H9 (cell line): ENCODE results near the gene CCNYL1. TPM values are rescaled to one million over a fixed set of nuclear protein-coding genes. Genes with fewer than 3 reads are reported as not detected.

ENCODE experiments used
- DNase-seq: peaks from one replicate; pipeline ENCODE4 v3.0.0-alpha.2; 2017
- H2AFZ ChIP-seq: one replicate; pipeline ENCODE4 v1.6.1; 2013; ENCODE audit warnings: mild to moderate bottlenecking, low read length, control low read depth, moderate library complexity
- H2AK5ac ChIP-seq: 2 replicates; pipeline ENCODE4 v1.6.1; 2013; ENCODE audit warnings: low read length, control low read depth, mixed read lengths; ENCODE audit not compliant: insufficient read length
- H2BK120ac ChIP-seq: one replicate; pipeline ENCODE4 v1.6.1; 2013; ENCODE audit warnings: low read depth, mild to moderate bottlenecking, low read length, control low read depth, inconsistent platforms; ENCODE audit not compliant: poor library complexity, severe bottlenecking
- H2BK12ac ChIP-seq: 2 replicates; pipeline ENCODE4 v1.6.1; 2013; ENCODE audit warnings: low read length, control low read depth, mixed read lengths, low read depth; ENCODE audit not compliant: insufficient read length
- H2BK15ac ChIP-seq: 2 replicates; pipeline ENCODE4 v1.6.1; 2013; ENCODE audit warnings: low read depth, low read length, control low read depth
- H2BK20ac ChIP-seq: one replicate; pipeline ENCODE4 v1.6.1; 2013; ENCODE audit warnings: low read depth, mild to moderate bottlenecking, low read length, control low read depth, inconsistent platforms; ENCODE audit not compliant: poor library complexity, severe bottlenecking
- H2BK5ac ChIP-seq: 2 replicates; pipeline ENCODE4 v1.6.1; 2013; ENCODE audit warnings: low read length, control low read depth, mixed read lengths; ENCODE audit not compliant: insufficient read length
- H3K14ac ChIP-seq: 2 replicates; pipeline ENCODE4 v1.6.1; 2013; ENCODE audit warnings: low read length, control low read depth; ENCODE audit not compliant: insufficient read depth
- H3K18ac ChIP-seq: 2 replicates; pipeline ENCODE4 v1.6.1; 2013; ENCODE audit warnings: low read depth, mild to moderate bottlenecking, mixed read lengths, low read length, control low read depth; ENCODE audit not compliant: insufficient read length
- H3K23ac ChIP-seq: 2 replicates; pipeline ENCODE4 v1.6.1; 2013; ENCODE audit warnings: low read length, control low read depth, mixed read lengths, low read depth; ENCODE audit not compliant: insufficient read length
- H3K23me2 ChIP-seq: 2 replicates; pipeline ENCODE4 v1.6.1; 2013; ENCODE audit warnings: low read depth, mild to moderate bottlenecking, mixed read lengths, low read length, control low read depth; ENCODE audit not compliant: insufficient read length, poor library complexity, severe bottlenecking
- H3K27ac ChIP-seq: 2 replicates; pipeline ENCODE4 v1.5.1; 2013; ENCODE audit warnings: low read length, control low read depth, mixed read lengths, low read depth; ENCODE audit not compliant: insufficient read length
- H3K27me3 ChIP-seq: 2 replicates; pipeline ENCODE4 v1.6.1; 2013; ENCODE audit warnings: low read length, control low read depth, inconsistent platforms; ENCODE audit not compliant: insufficient read depth
- H3K4ac ChIP-seq: 2 replicates; pipeline ENCODE4 v1.6.1; 2013; ENCODE audit warnings: low read depth, mild to moderate bottlenecking, control low read depth, inconsistent platforms, low read length, moderate library complexity
- H3K4me1 ChIP-seq: 2 replicates; pipeline ENCODE4 v1.6.1; 2013; ENCODE audit warnings: low read length, control low read depth, inconsistent platforms; ENCODE audit not compliant: insufficient read depth
- H3K4me2 ChIP-seq: 2 replicates; pipeline ENCODE4 v1.6.1; 2013; ENCODE audit warnings: low read length, control low read depth, mixed read lengths; ENCODE audit not compliant: insufficient read length, insufficient read depth
- H3K56ac ChIP-seq: 2 replicates; pipeline ENCODE4 v1.6.1; 2013; ENCODE audit warnings: low read depth, mild to moderate bottlenecking, mixed read lengths, low read length, control low read depth; ENCODE audit not compliant: insufficient read length
- H3K79me1 ChIP-seq: 2 replicates; pipeline ENCODE4 v1.6.1; 2013; ENCODE audit warnings: low read depth, mild to moderate bottlenecking, moderate library complexity, low read length, control low read depth, inconsistent platforms; ENCODE audit not compliant: insufficient read depth, poor library complexity, severe bottlenecking
- H3K79me2 ChIP-seq: 2 replicates; pipeline ENCODE4 v1.6.1; 2013; ENCODE audit warnings: low read length, control low read depth, inconsistent platforms; ENCODE audit not compliant: insufficient read depth
- H3K9ac ChIP-seq: 2 replicates; pipeline ENCODE4 v1.6.1; 2013; ENCODE audit warnings: low read length, control low read depth, mixed read lengths; ENCODE audit not compliant: insufficient read length; ENCODE audit errors: extremely low read depth
- H3K9me3 ChIP-seq: one replicate; pipeline ENCODE4 v1.6.1; 2013; ENCODE audit warnings: low read depth, low read length, inconsistent platforms; ENCODE audit not compliant: control insufficient read depth
- H3T11ph ChIP-seq: one replicate; pipeline ENCODE4 v1.6.1; 2013; ENCODE audit warnings: mild to moderate bottlenecking, low read length, control low read depth, inconsistent platforms
- H4K20me1 ChIP-seq: one replicate; pipeline ENCODE4 v1.6.1; 2013; ENCODE audit not compliant: control insufficient read depth, insufficient read length, insufficient read depth
- H4K5ac ChIP-seq: 2 replicates; pipeline ENCODE4 v1.6.1; 2013; ENCODE audit warnings: low read depth, mild to moderate bottlenecking, mixed read lengths, low read length, control low read depth; ENCODE audit not compliant: insufficient read length
- H4K8ac ChIP-seq: replicated peaks from 2 replicates; pipeline ENCODE4 v1.6.1; 2013; ENCODE audit warnings: low read length, control low read depth, mixed read lengths, low read depth; ENCODE audit not compliant: insufficient read length
- H4K91ac ChIP-seq: 2 replicates; pipeline ENCODE4 v1.6.1; 2013; ENCODE audit warnings: low read depth, mild to moderate bottlenecking, moderate library complexity, mixed read lengths, low read length, control low read depth; ENCODE audit not compliant: insufficient read length
- H3K27ac Mint-ChIP-seq, 3 experiments: 2 replicates in 2 of 3; 3 replicates in 1 of 3; pipeline ENCODE4 v1.8.0; 2020 to 2021; ENCODE audit warnings: mixed read lengths in 3 of 3, mild to moderate bottlenecking in 1 of 3, moderate library complexity in 1 of 3
- H3K27me3 Mint-ChIP-seq: 2 replicates; pipeline ENCODE4 v1.8.0; 2021; ENCODE audit warnings: low read depth, mild to moderate bottlenecking, moderate library complexity, mixed read lengths
- H3K36me3 Mint-ChIP-seq, 3 experiments: 2 replicates in 2 of 3; 3 replicates in 1 of 3; pipeline ENCODE4 v1.8.0; 2020 to 2021; ENCODE audit warnings: low read depth in 3 of 3, mixed read lengths in 3 of 3; ENCODE audit not compliant: insufficient read depth in 1 of 3
- H3K4me1 Mint-ChIP-seq, 2 experiments: 2 replicates each; pipeline ENCODE4 v1.8.0; 2020; ENCODE audit warnings: mixed read lengths in 2 of 2
- H3K4me3 Mint-ChIP-seq, 2 experiments: 2 replicates in 1 of 2; 3 replicates in 1 of 2; pipeline ENCODE4 v1.8.0; 2020 to 2021; ENCODE audit warnings: mild to moderate bottlenecking in 2 of 2, mixed read lengths in 2 of 2, moderate library complexity in 1 of 2
- H3K9me3 Mint-ChIP-seq, 2 experiments: 2 replicates in 1 of 2; 3 replicates in 1 of 2; pipeline ENCODE4 v1.8.0; 2020; ENCODE audit warnings: mild to moderate bottlenecking in 2 of 2, mixed read lengths in 2 of 2, moderate library complexity in 1 of 2
- CTCF ChIP-seq: fragments of 200-600 bp; sonication (generic); conservative IDR thresholded peaks from 3 replicates; pipeline ENCODE4 v1.8.0; 2021; ENCODE audit warnings: antibody characterized with exemption, mild to moderate bottlenecking
- WGBS: extraction: QIAGEN DNeasy Blood & Tissue Kit; methylation state at CpG from one replicate; pipeline ENCODE4 v1.1.7; 2013; ENCODE audit warnings: missing lambda C conversion rate, low lambda C conversion rate, mixed read lengths; ENCODE audit not compliant: insufficient read length; ENCODE audit errors: extremely low coverage; 5-methylcytosine and 5-hydroxymethylcytosine counted together
- total RNA-seq: library from RNA; stranded (reverse); gene quantifications from 2 replicates; pipeline ENCODE4 v1.2.1, GENCODE V29; 2021

The CCNYL1 gene
- total RNA-seq, 1 experiment from 2014 or later = 27.0 TPM

- no peak overlapping the region for H3K18ac ChIP-seq
- H2BK20ac ChIP-seq = no peak overlapping the region
- H3K27me3 Mint-ChIP-seq = no peaks in the 10 kb centered on the region
- H4K20me1 ChIP-seq = no peaks in the 10 kb centered on the region
- no peak overlapping the region for H3K4ac ChIP-seq
- no peak overlapping the region for H2BK5ac ChIP-seq
- H4K5ac ChIP-seq = no peak overlapping the region
- H3K9me3 Mint-ChIP-seq = no peaks in the 10 kb centered on the region; a peak in 1 of 5 replicates
- H2BK15ac ChIP-seq = no peak overlapping the region
- no peak overlapping the region for H3K56ac ChIP-seq
- H3K23ac ChIP-seq = no peak overlapping the region
- no peaks in the 10 kb centered on the region for H3K79me2 ChIP-seq
- no peak overlapping the region; a peak in 1 of 7 replicates for H3K27ac Mint-ChIP-seq
- H3K9me3 ChIP-seq = no peaks in the 10 kb centered on the region
- no peak overlapping the region for H4K8ac ChIP-seq
- no peak for DNase-seq
- no CpG with 5 or more reads among the region's 5 CpGs for WGBS
- H3K23me2 ChIP-seq = no peaks in the 10 kb centered on the region
- no peak overlapping the region for H3T11ph ChIP-seq
- no peak overlapping the region for H3K4me2 ChIP-seq
- no peak overlapping the region for H3K9ac ChIP-seq
- no peak overlapping the region for H3K14ac ChIP-seq
- no peak for TF ChIP-seq CTCF
- H3K36me3 Mint-ChIP-seq = no peaks in the 10 kb centered on the region
- no peak overlapping the region for H4K91ac ChIP-seq
- no peak overlapping the region for H2AFZ ChIP-seq
- peaks cover 0 to 2% of the 10 kb centered on the region in 2 experiments; a peak in 1 of 4 replicates for H3K4me1 Mint-ChIP-seq
- no peak overlapping the region for H3K27ac ChIP-seq
- H2AK5ac ChIP-seq = no peak overlapping the region
- no peaks in the 10 kb centered on the region for H3K27me3 ChIP-seq
- H2BK120ac ChIP-seq = no peak overlapping the region
- H3K79me1 ChIP-seq = no peaks in the 10 kb centered on the region
- H3K4me3 Mint-ChIP-seq = no peak overlapping the region
- H2BK12ac ChIP-seq = no peak overlapping the region
- H3K4me1 ChIP-seq = no peaks in the 10 kb centered on the region
These were observed 13.1 kb upstream of the CCNYL1 start for GRCh38 chr2:207698301-207698700.
